H4 (cell line): ENCODE results near the gene IQGAP1. TPM values are rescaled to one million over a fixed set of nuclear protein-coding genes. Genes with fewer than 3 reads are reported as not detected.
"Not testable (repeated sequence)": the region's sequence is repeated elsewhere in the genome, so short reads cannot be mapped to it uniquely, and the experiment has no call there.

Experiments
- DNase-seq: peaks from one replicate; pipeline ENCODE4 v3.0.0-alpha.2; 2015; ENCODE audit warnings: low spot score
- total RNA-seq: library from RNA; depleted of rRNA; stranded (reverse); fragments of >200 nt; shearing (Covaris generic); gene quantifications from 2 replicates; pipeline ENCODE4 v1.2.3, GENCODE V29; 2014; rRNA removed

The IQGAP1 gene
- total RNA-seq = 39.7 and 53.3 TPM in 2 replicates

- peak; percentile 95 for DNase-seq
Observed at GRCh38 chr15:90387534-90388461, at the start of gene IQGAP1. IQGAP1 (plus strand) TSS chr15:90388242; CDS start chr15:90388342, 100 bp downstream.

GRCh38 chr15:90338532-90338931 is 49.5 kb upstream of the IQGAP1 start:
- DNase-seq = no peak

DNA sequence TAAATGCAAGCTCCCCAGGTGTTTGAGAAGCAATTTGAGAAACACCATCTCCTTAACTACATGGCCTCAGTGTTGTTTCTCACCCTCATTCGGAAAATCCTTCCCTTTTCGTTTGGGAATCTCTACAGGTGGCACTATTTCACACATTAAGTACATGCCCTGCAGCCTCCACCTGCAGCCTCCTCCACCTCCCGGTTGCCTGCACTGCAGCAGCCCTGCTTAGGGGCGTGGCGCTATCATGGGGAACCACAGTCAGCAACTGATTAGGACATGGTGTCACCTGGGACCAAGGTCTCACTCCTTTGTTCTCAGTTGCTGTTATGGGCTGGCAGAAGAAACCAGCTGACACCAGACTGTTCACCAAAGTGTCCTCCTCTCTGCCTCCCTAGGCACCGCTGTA is 47.7 kb upstream of the IQGAP1 start:
- no peak for DNase-seq

DNA sequence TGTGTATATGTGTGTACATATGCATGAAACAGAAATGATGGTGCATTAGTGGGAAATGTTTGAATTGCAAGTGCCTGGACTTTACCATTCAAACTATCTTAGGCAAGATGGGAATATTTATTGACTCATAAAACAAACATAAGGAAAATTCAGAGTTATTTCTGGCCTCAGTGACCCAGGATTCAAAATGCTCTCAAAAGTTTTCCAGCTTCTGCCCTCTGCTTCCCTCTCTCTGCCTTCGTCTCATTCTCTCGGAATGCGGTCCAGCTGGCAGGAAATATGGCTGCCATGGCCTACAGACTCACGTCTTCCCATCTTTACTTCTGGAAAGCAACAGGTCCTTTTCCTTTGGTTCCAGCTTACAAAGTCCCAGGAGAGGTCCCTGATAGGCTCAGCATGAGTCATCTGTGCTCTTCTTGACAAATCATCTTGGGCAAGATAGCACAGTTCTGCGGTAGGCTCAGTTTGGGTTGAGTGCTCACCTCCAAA is 44.7 kb upstream of the IQGAP1 start:
- no peak for DNase-seq

GRCh38 chr15:90344662-90345061 is 43.4 kb upstream of the IQGAP1 start:
- no peak for DNase-seq

GRCh38 chr15:90345857-90346256 is 42.2 kb upstream of the IQGAP1 start:
- no peak for DNase-seq

GRCh38 chr15:90347431-90348065 is 40.5 kb upstream of the IQGAP1 start:
- DNase-seq = not testable (repeated sequence)

DNA sequence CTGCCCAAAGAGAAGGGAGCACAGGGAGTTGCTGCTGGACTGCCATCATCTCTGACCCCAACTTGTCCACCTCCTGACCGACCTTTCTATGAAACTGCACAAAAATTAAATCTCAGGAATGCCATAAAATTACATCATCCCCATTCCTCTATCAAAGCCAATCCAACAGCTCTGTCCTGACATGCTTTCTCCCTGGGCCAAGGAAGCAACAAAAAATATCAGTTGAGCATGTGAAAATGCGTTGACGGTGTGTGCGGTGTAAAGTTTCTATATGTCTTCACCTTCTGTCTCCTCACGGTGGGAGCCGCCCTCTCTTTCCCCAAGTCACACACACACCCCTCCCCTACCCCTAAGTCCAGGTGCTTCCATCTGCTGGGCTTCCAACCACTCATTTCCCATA is 39.6 kb upstream of the IQGAP1 start:
- no peak for DNase-seq

DNA sequence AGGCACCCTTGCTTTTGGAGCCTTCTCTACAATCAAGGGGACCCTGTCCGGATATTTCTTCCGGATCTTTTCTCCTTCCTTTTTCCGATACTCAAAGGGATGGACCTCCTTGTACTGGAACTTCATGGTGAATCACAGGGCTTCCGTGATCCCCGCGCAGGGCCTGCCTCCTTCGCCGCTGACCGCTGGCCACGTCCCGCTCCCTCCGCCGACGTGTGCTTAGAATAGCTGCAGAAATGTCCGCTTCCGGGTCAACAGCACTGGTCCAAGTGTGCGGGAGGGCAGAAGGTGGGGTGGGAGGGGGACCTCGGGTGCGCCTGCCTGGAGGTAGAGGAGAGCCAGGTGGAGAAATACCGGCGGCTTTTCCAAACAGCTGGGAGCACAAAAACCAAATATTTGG is 39.0 kb upstream of the IQGAP1 start:
- DNase-seq = no peak

DNA sequence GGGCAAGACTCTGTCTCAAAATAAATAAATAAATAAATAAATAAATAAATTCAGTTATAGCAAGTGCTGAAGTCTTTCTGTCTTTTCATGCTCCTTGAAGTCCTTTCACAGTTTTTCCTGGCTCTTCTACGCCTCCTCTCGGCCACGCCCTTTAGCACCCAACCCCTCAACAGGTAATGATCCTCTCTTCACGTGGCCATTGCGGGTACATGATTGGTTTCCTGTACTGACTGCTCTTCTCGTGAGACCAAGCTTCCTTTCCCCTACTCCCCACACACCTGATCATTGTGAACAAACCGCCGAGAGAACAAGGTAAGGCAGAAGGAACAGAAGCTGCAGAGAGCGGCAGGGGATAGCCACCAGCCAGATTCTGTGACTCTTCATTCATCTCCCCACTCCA is 38.2 kb upstream of the IQGAP1 start:
- DNase-seq = no peak

GRCh38 chr15:90351479-90352106 is 36.4 kb upstream of the IQGAP1 start:
- no peak for DNase-seq

GRCh38 chr15:90352107-90352893 is 35.7 kb upstream of the IQGAP1 start, which contains the start of gene ZNF774:
ZNF774 (plus strand) TSS chr15:90352284; CDS start chr15:90354661, 2,377 bp downstream.
- DNase-seq = peak; percentile 88

GRCh38 chr15:90354986-90355385 is 33.1 kb upstream of the IQGAP1 start:
- no peak for DNase-seq

DNA sequence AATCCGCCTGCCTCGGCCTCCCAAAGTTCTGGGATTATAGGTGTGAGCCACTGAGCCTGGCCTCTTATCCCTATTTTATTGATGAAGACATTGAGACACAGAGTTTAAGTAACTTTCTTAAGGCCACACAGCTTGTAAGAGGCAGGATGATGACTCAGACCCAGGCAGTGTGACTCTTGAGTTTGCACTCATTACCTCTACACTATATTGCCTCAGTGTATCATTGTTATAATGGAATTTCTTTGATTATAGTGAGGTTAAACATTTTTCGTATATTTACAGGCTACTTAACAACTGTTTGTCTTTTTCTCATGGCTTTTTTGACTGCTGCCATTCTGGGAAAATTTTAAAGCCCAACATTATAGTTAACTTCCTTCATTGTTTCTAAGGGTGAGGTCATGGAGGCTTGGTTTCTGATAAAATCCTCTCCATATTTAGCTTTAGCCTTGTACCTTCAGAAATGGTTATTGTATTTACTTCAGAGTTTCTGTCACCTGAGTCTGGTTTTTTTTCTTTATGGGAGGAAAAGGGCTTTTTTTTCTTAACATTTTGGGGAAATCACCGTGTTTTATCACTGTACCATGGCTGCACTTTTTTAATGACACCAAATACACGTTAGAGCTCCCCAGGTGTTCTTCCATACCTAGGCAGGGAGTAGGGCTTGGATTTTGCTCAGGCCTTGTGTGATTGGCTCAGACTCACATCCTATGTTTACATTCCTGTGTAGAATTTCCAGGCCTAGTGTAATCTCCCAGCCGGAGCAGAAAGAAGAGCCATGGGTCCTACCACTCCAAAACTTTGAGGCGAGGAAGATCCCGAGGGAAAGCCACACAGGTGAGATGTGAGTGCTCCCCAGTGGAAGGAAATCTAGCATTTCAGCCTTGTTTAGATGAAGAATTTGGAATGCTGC is 29.7 kb upstream of the IQGAP1 start:
- DNase-seq = peak; percentile 24

GRCh38 chr15:90360746-90361145 is 27.3 kb upstream of the IQGAP1 start:
- no peak for DNase-seq

- DNase-seq = peak; percentile 65
Observed at GRCh38 chr15:90362936-90363212, 25.2 kb upstream of the IQGAP1 start.

- peak; percentile 44 for DNase-seq
Observed at GRCh38 chr15:90364251-90364650, 23.8 kb upstream of the IQGAP1 start.

GRCh38 chr15:90365414-90366055 is 22.5 kb upstream of the IQGAP1 start:
- DNase-seq = no peak

DNA sequence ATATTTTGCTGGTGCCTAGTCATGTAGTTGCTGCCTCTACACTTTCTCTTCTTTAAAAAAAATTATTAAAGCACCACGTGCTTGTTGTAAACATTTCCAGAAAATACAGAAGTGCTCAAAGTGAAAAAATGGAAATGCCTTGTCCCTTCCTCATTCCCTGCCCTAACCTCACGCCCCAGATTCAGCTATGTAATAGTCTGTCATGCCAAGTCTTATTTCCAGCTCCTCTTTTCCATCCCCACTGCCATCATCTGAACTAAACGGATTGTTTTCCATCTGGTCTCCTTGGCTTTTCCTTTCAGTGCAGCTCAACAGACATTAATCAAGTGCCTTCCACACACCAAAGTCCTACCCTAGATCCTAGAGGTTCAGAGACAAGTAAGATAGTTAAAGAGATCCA is 20.5 kb upstream of the IQGAP1 start:
- no peak for DNase-seq

DNA sequence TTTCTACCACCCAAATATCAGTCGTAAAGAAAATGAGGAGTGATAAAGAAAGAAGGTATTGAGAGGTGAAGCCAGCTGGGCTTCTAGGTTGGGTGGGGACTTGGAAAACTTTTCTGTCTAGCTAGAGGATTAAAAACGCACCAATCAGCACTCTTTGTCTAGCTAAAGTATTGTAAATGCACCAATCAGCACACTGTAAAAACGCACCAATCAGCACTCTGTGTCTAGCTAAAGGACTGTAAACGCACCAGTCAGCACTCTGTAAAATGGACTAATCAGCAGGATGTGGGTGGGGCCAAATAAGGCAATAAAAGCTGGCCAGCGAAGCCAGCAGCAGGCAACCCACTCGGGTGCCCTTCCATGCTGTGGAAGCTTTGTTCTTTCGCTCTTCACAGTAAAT is 13.0 kb upstream of the IQGAP1 start:
- no peak for DNase-seq
